Mesenchymal stem cell (in vitro differentiated cells and primary cell): ENCODE data around the gene RNF6.

Source experiments
- DNase-seq: peaks from one replicate; pipeline ENCODE4 v3.0.0-alpha.2; 2013
- H2AFZ ChIP-seq: one replicate; pipeline ENCODE4 v1.6.1; 2013; ENCODE audit warnings: low read depth, mild to moderate bottlenecking, control low read depth, inconsistent platforms, low read length, moderate library complexity
- H2AK5ac ChIP-seq: 2 replicates; pipeline ENCODE4 v1.6.1; 2013; ENCODE audit warnings: low read length, moderate library complexity, mild to moderate bottlenecking, inconsistent platforms; ENCODE audit not compliant: severe bottlenecking
- H2BK120ac ChIP-seq: one replicate; pipeline ENCODE4 v1.6.1; 2013; ENCODE audit warnings: low read depth, mild to moderate bottlenecking, inconsistent platforms, low read length, moderate library complexity
- H2BK12ac ChIP-seq, 2 experiments: one replicate each; pipeline ENCODE4 v1.6.1; 2013; ENCODE audit warnings: inconsistent platforms in 2 of 2, low read length in 2 of 2, mild to moderate bottlenecking in 2 of 2, moderate library complexity in 2 of 2, control low read depth in 1 of 2
- H2BK15ac ChIP-seq: one replicate; pipeline ENCODE4 v1.6.1; 2013; ENCODE audit warnings: mild to moderate bottlenecking, low read depth, inconsistent platforms; ENCODE audit not compliant: poor library complexity, severe bottlenecking
- H2BK5ac ChIP-seq: 2 replicates; pipeline ENCODE4 v1.6.1; 2013; ENCODE audit warnings: low read depth, mild to moderate bottlenecking, low read length, control low read depth, inconsistent platforms; ENCODE audit not compliant: poor library complexity, severe bottlenecking
- H3K14ac ChIP-seq, 2 experiments: one replicate each; pipeline ENCODE4 v1.6.1; 2013; ENCODE audit warnings: inconsistent platforms in 2 of 2, low read length in 2 of 2, control low read depth in 1 of 2, mild to moderate bottlenecking in 1 of 2, moderate library complexity in 1 of 2
- H3K18ac ChIP-seq, 2 experiments: one replicate each; pipeline ENCODE4 v1.6.1; 2013; ENCODE audit warnings: inconsistent platforms in 2 of 2, low read length in 2 of 2, control low read depth in 1 of 2, low read depth in 1 of 2, mild to moderate bottlenecking in 1 of 2
- H3K23ac ChIP-seq, 2 experiments: one replicate each; pipeline ENCODE4 v1.6.1; 2013; ENCODE audit warnings: inconsistent platforms in 2 of 2, low read length in 2 of 2, mild to moderate bottlenecking in 2 of 2, moderate library complexity in 2 of 2, control low read depth in 1 of 2
- H3K27ac ChIP-seq: 2 replicates; pipeline ENCODE4 v1.5.1; 2013; ENCODE audit warnings: mild to moderate bottlenecking, moderate library complexity, low read length, control low read depth, inconsistent platforms; ENCODE audit not compliant: poor library complexity, severe bottlenecking
- H3K27me3 ChIP-seq, 2 experiments: 2 replicates each; pipeline versions ENCODE4 v1.6.1 to v1.7.0; 2013; ENCODE audit warnings: low read length in 2 of 2, mild to moderate bottlenecking in 2 of 2, moderate library complexity in 2 of 2, control low read depth in 1 of 2, inconsistent platforms in 1 of 2; ENCODE audit not compliant: control insufficient read depth in 1 of 2, insufficient read depth in 1 of 2
- H3K36me3 ChIP-seq, 2 experiments: 2 replicates each; pipeline versions ENCODE4 v1.6.1 to v1.7.0; 2013; ENCODE audit warnings: low read length in 2 of 2, control low read depth in 1 of 2, inconsistent platforms in 1 of 2, low read depth in 1 of 2, mild to moderate bottlenecking in 1 of 2; ENCODE audit not compliant: insufficient read depth in 2 of 2, control insufficient read depth in 1 of 2
- H3K4ac ChIP-seq, 2 experiments: one replicate each; pipeline ENCODE4 v1.6.1; 2013; ENCODE audit warnings: inconsistent platforms in 2 of 2, low read length in 2 of 2, mild to moderate bottlenecking in 2 of 2, moderate library complexity in 2 of 2, control low read depth in 1 of 2, low read depth in 1 of 2
- H3K4me1 ChIP-seq: 2 replicates; pipeline ENCODE4 v1.6.1; 2013; ENCODE audit warnings: low read depth, low read length, control low read depth; ENCODE audit not compliant: control insufficient read depth, insufficient read depth
- H3K4me2 ChIP-seq: 2 replicates; pipeline ENCODE4 v1.6.1; 2013; ENCODE audit warnings: low read length, mild to moderate bottlenecking, inconsistent platforms; ENCODE audit not compliant: poor library complexity, severe bottlenecking
- H3K4me3 ChIP-seq, 2 experiments: 2 replicates each; pipeline versions ENCODE4 v1.5.1 to v1.7.0; 2013; ENCODE audit warnings: low read length in 2 of 2, mild to moderate bottlenecking in 2 of 2, control low read depth in 1 of 2, low read depth in 1 of 2; ENCODE audit not compliant: insufficient read depth in 1 of 2
- H3K79me1 ChIP-seq: replicated peaks from 2 replicates; pipeline ENCODE4 v1.6.1; 2013; ENCODE audit warnings: mild to moderate bottlenecking, control low read depth, low read length, inconsistent platforms; ENCODE audit not compliant: poor library complexity, severe bottlenecking
- H3K9ac ChIP-seq: 2 replicates; pipeline ENCODE4 v1.7.0; 2013; ENCODE audit warnings: mild to moderate bottlenecking, low read length, moderate library complexity
- H3K9me3 ChIP-seq: 2 replicates; pipeline ENCODE4 v1.7.0; 2013; ENCODE audit warnings: mild to moderate bottlenecking, low read length; ENCODE audit not compliant: control insufficient read depth
- H4K8ac ChIP-seq: one replicate; pipeline ENCODE4 v1.6.1; 2013; ENCODE audit warnings: inconsistent platforms, mild to moderate bottlenecking, low read length, moderate library complexity
- H4K91ac ChIP-seq: one replicate; pipeline ENCODE4 v1.6.1; 2013; ENCODE audit warnings: mild to moderate bottlenecking, low read length, inconsistent platforms
- WGBS: methylation state at CpG from one replicate; pipeline ENCODE4 v1.1.7; 2013; ENCODE audit warnings: mixed read lengths; 5-methylcytosine and 5-hydroxymethylcytosine counted together

Gene RNF6

DNA sequence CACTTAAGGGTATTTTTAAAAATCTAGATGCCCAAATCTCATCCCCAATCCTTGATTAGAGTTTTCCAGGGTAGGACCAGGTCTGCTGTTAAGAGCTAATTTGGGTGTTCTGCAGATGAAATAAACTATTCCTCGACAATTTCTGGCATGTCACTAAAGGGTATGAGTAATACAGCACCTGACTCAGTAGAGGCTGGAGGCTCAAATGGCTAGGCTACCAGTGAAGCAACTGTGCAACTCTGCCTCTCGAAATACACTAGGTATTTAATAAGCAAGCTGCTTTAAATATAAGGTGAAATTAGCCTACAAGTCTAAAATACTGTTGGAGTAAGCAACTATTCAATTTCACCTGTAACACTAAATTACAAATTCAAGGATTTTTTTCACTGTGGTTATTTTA, 1.5 kb downstream of the RNF6 start:
- Histone ChIP-seq H2AK5ac (no peak overlapping the region), H2BK5ac (no peak overlapping the region), H3K18ac (no peak overlapping the region), H3K79me1 (peaks cover 7% of the 10 kb centered on the region), H2BK15ac (no peak overlapping the region), H3K4me2 (peak overlapping the region; percentile 35), H3K27ac (no peak overlapping the region), H2BK120ac (no peak overlapping the region), H3K14ac (no peak overlapping the region), H2AFZ (no peak overlapping the region), H3K4me1 (peaks cover 3% of the 10 kb centered on the region), H3K36me3 (peaks cover 6 to 47% of the 10 kb centered on the region in 2 experiments), H3K9me3 (no peaks in the 10 kb centered on the region), H3K4ac (no peak overlapping the region), H3K27me3 (no peaks in the 10 kb centered on the region), H2BK12ac (no peak overlapping the region), H4K91ac (no peak overlapping the region), H3K23ac (no peak overlapping the region), H3K9ac (peak overlapping the region; percentile 98), H4K8ac (no peak overlapping the region), H3K4me3 (peak overlapping the region in 1 of 2 experiments; percentile 87)
- DNase-seq = peak; percentile 66
- 11% methylated on average over 1 of the region's 2 CpGs for WGBS

DNA sequence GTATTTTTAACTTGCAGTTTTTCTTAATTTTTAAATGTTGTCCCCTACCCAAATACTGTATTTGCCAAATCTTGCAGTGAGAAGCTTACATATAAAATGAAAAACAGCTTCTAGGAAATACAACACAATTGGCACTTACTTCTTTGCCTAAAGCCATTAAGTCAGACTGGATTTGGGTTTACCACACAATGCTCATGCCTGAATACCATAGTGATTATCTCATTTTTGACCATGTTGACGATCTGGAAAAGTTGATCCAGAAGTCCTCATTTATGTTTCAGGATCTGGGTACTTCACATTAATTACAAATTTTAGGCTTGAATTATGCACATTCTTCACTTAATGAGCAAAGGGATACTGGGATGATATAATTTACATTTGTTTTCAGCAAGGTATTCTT, 2.4 kb downstream of the RNF6 start:
- WGBS = no CpG with 5 or more reads among the region's 1 CpG
- H3K14ac ChIP-seq = no peak overlapping the region
- peaks cover 10 to 55% of the 10 kb centered on the region in 2 experiments for H3K36me3 ChIP-seq

DNA sequence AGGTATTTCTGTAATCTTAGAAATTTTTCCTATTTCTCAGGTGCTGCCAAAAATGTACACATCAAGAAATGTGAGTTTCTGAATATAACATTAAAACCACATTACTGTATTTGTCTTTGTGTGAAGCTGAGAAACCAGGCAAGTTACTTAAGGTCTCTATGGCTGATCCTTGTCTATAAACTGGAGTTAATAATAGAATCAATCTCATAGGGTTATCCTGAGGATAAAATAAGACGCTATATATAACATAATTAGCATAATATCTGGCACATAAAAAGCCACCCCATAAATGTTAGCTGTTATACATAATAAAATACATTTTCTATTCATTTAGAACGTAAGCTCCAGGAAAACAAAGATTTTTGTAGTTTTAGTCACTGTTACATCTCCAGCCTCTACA, 6.1 kb downstream of the RNF6 start:
- Histone ChIP-seq H4K91ac (no peak overlapping the region), H3K18ac (no peak overlapping the region), H2BK5ac (no peak overlapping the region), H2AFZ (no peak overlapping the region), H2AK5ac (no peak overlapping the region), H3K27me3 (no peaks in the 10 kb centered on the region), H4K8ac (no peak overlapping the region), H3K36me3 (peaks cover 21 to 91% of the 10 kb centered on the region in 2 experiments), H2BK12ac (no peak overlapping the region), H2BK15ac (no peak overlapping the region), H3K9ac (no peak overlapping the region), H2BK120ac (no peak overlapping the region), H3K27ac (no peak overlapping the region), H3K4ac (no peak overlapping the region), H3K4me3 (no peak overlapping the region), H3K9me3 (no peaks in the 10 kb centered on the region), H3K79me1 (peaks cover 17% of the 10 kb centered on the region), H3K4me2 (no peak overlapping the region), H3K23ac (no peak overlapping the region), H3K14ac (no peak overlapping the region), H3K4me1 (no peaks in the 10 kb centered on the region)
- 100% methylated on average over 1 of the region's 2 CpGs for WGBS
- DNase-seq = no peak

More for the DNA sequence above, 2.4 kb downstream of the RNF6 start:
- Histone ChIP-seq H3K9ac (peak overlapping the region; percentile 98), H2BK15ac (no peak overlapping the region), H3K4me2 (no peak overlapping the region), H3K23ac (no peak overlapping the region), H3K27ac (no peak overlapping the region), H2AK5ac (no peak overlapping the region), H3K4ac (no peak overlapping the region), H2BK120ac (no peak overlapping the region), H3K18ac (no peak overlapping the region), H3K4me1 (peaks cover 3% of the 10 kb centered on the region), H4K8ac (no peak overlapping the region), H3K79me1 (peaks cover 12% of the 10 kb centered on the region), H3K27me3 (no peaks in the 10 kb centered on the region), H4K91ac (no peak overlapping the region), H2BK5ac (no peak overlapping the region), H2AFZ (no peak overlapping the region), H3K9me3 (no peaks in the 10 kb centered on the region), H2BK12ac (no peak overlapping the region), H3K4me3 (peak overlapping the region in 1 of 2 experiments; percentile 87)
- DNase-seq = peak; percentile 22

DNA sequence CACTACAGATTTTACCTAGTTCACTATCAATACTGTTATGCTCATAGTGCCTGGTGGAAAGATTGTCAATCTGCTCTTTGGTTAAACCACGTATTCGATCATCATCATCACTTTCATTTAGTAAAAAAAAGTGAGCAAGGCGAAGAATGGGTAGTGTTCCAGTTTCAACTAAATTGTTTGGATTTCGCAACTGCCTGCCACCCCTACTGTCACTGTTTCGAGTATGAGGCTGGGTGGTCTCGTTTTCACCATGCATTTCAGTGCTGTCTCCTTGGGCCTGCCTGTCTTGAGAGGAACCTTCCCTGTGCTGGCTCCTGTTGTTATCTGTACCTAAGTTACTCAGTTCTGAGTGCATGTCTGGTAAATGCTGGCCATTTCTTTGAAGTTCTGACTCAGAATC, 8.1 kb downstream of the RNF6 start:
- no peak overlapping the region for H3K23ac ChIP-seq
- no peak overlapping the region for H3K14ac ChIP-seq
- H3K18ac ChIP-seq = no peak overlapping the region
- no peak overlapping the region for H2BK5ac ChIP-seq
- 98% methylated on average over 6 of the region's 6 CpGs for WGBS
- DNase-seq = no peak
- H2BK15ac ChIP-seq = no peak overlapping the region
- no peak overlapping the region for H2BK120ac ChIP-seq
- no peaks in the 10 kb centered on the region for H3K9me3 ChIP-seq
- no peak overlapping the region for H3K4ac ChIP-seq
- H4K91ac ChIP-seq = no peak overlapping the region
- H3K36me3 ChIP-seq = peaks cover 21 to 89% of the 10 kb centered on the region in 2 experiments
- H2BK12ac ChIP-seq = no peak overlapping the region
- no peak overlapping the region for H4K8ac ChIP-seq
- peaks cover 16% of the 10 kb centered on the region for H3K79me1 ChIP-seq
- no peak overlapping the region for H3K4me3 ChIP-seq
- no peak overlapping the region for H3K9ac ChIP-seq
- no peaks in the 10 kb centered on the region for H3K27me3 ChIP-seq
- no peak overlapping the region for H2AK5ac ChIP-seq
- no peak overlapping the region for H3K4me2 ChIP-seq
- no peaks in the 10 kb centered on the region for H3K4me1 ChIP-seq
- no peak overlapping the region for H2AFZ ChIP-seq
- no peak overlapping the region for H3K27ac ChIP-seq
